Fibroblast of lung (primary cell): ENCODE results near the gene SNAPC2.

Experiments used
- EZH2 ChIP-seq: IDR thresholded peaks from 2 replicates; pipeline ENCODE4 v1.5.1; 2012; ENCODE audit warnings: low read length, control low read depth, mild to moderate bottlenecking; ENCODE audit errors: missing control alignments
- TF ChIP-seq, protein P1 (sequence below), 2 donors: IDR thresholded peaks in 1 of 2; conservative IDR thresholded peaks in 1 of 2; 1 replicate in 1 of 2; 2 replicates in 1 of 2; pipeline ENCODE4 v1.5.1; 2011 to 2012; ENCODE audit warnings: low read length in 2 of 2, control low read depth in 1 of 2, inconsistent platforms in 1 of 2, low read depth in 1 of 2, mild to moderate bottlenecking in 1 of 2

DNA sequence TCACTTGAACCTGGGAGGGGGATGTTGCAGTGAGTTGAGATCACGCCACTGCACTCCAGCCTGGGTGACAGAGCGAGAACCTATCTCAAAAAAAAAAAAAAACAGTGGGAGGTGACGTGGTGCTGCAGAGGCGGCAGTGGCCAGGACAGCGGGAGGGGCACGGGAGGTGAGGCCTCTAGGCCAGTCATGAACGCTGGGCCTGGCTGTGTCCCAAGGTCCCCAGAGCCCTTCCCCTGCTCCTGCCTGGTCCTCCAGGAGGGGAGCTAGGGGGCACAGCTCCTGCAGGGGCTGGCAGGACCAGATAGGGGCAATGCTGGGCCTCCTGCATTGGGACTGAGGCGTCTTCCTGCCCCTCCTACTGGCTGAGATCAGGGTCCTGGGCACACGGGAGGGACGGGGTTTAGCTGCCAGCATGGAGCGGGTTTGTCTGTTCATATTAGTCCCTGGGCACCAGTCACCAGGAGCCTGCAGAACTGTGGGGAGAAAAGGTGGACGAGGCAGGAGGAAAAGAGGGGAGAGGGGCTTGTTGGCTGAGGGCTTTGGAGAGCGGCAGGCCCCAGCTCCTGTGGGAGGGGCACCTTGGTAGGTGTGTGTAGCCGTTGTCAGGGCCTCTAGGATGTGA is 11.9 kb upstream of the SNAPC2 start:
- TF ChIP-seq, protein P1, sequence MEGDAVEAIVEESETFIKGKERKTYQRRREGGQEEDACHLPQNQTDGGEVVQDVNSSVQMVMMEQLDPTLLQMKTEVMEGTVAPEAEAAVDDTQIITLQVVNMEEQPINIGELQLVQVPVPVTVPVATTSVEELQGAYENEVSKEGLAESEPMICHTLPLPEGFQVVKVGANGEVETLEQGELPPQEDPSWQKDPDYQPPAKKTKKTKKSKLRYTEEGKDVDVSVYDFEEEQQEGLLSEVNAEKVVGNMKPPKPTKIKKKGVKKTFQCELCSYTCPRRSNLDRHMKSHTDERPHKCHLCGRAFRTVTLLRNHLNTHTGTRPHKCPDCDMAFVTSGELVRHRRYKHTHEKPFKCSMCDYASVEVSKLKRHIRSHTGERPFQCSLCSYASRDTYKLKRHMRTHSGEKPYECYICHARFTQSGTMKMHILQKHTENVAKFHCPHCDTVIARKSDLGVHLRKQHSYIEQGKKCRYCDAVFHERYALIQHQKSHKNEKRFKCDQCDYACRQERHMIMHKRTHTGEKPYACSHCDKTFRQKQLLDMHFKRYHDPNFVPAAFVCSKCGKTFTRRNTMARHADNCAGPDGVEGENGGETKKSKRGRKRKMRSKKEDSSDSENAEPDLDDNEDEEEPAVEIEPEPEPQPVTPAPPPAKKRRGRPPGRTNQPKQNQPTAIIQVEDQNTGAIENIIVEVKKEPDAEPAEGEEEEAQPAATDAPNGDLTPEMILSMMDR (conservative IDR thresholded peaks at IDR 0.05 in 1 of 2, IDR thresholded peaks at IDR 0.05 in 1 of 2; ENCODE audit: low read depth in 1 of 2, low read length in 2 of 2) = no peak
- no peak for TF ChIP-seq EZH2
